ENCODE data around the gene POLD2.

POLD2 gene

DNA sequence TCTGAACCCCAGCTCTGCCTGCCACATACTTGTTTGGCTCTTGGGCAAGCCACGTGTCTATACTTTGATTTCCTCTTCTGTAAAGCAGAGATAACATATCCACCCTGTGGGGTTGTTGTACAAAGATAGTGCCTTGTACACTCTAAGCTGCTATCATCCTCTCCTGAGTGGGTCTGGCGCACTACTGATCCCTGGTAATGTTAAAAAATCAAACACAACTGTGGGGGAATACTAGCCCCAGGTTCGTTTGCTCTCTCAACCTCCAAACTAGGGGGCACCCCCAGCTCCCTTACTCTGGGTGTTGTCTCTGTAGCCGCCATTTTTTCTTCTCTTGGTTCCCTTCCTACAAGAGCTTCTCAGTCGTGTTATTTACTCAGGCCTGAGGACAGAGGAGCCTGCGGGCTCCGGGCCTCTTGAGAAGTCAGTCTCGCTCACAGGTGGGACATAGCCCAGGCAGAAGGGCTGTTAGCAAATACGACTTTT, 42.0 kb downstream of the POLD2 start:
- no peak for DNase-seq (ENCODE audit: low spot score)

DNA sequence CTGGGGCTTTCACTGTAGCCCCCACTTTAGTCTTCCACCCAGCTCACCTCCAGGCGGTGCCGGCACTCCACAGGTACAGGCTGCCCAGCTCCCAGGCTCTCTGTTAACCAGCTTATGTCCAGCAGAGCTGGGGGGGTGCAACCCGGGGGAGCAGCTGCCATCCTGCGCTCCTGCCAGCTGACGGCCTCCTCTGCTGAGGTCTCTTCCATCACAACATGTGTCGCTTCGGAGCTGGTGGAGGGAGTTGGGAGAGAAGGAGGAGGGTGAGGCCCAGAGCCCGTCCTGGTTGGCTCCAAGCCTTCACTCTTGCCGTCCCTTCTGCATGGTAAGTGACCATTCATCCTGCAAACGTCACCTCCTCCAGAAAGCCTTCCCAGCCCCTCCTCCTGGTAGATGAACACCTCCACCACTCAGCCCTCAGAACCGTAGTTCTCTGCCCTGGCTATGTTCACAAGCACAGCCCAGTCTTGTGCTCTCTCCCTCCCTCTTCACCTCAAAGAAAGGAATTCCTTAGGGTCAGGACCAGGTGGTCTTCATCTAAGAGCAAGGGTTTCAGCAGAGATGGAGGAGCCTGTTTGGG, 42.6 kb downstream of the POLD2 start:
- DNase-seq (ENCODE audit: low spot score) = no peak

GRCh38 chr7:44080118-44080517, 43.2 kb downstream of the POLD2 start:
- no peak for DNase-seq (ENCODE audit: low spot score)

DNA sequence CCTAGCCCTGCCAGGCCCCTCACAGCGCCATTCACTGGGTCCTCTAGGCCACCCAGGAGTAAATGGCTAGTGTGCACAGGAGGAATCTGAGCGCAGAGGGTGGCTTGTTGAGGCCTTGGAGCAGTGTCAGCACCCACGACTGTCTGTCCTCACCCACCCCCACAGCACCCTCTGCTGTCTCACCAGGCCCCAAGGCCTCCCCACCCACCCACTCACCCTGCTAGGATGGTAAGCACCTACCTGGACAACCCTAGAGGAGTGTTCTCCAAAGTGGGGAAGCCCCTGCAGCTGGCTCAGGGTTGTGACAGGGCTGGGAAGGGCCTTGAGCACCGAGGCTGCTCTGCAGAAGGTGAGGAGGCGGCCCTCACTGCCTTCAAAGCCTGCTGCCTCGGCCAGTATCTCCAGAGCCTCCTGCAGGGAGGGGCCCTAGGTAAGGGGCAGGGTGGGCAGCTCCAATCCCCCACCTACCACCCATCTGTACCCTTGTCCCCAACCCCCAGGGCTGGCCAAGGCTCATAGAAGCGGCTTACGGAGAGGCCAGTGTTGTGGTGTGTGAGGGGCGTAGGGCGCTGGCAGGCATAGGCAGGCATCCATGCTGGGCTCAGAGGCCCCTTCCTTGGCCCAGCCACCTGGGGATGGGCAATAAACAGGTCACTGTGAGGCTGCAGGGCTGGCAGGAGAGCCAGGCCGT, 43.9 kb downstream of the POLD2 start:
- DNase-seq (ENCODE audit: low spot score) = no peak

GRCh38 chr7:44078521-44078920, 44.8 kb downstream of the POLD2 start:
- no peak for DNase-seq (ENCODE audit: low spot score)

DNA sequence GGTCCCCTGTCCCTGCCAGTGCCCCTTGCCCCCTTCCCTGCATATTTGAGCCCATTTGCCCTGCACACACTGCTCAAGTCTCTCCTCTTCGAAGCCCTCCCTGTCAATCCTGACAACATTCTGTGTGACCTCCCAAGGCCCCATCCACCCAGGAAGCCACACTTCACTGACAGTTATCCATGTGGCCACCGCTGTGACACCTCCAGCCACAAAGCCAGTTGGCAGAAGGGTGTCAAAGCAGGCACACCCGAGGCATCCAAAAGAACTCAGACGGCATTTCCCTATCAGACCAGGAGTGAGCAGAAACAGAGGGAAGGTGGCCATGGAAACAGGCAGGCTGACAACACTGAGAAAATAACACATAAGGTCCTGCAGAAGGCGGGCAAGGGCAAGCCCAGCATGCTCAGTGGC, 45.7 kb downstream of the POLD2 start:
- DNase-seq (ENCODE audit: low spot score) = no peak

- DNase-seq (ENCODE audit: low spot score) = no peak
Measured at GRCh38 chr7:44077061-44077460, 46.3 kb downstream of the POLD2 start.

- DNase-seq (ENCODE audit: low spot score) = no peak
Measured at GRCh38 chr7:44076101-44076895, 47.0 kb downstream of the POLD2 start.

DNA sequence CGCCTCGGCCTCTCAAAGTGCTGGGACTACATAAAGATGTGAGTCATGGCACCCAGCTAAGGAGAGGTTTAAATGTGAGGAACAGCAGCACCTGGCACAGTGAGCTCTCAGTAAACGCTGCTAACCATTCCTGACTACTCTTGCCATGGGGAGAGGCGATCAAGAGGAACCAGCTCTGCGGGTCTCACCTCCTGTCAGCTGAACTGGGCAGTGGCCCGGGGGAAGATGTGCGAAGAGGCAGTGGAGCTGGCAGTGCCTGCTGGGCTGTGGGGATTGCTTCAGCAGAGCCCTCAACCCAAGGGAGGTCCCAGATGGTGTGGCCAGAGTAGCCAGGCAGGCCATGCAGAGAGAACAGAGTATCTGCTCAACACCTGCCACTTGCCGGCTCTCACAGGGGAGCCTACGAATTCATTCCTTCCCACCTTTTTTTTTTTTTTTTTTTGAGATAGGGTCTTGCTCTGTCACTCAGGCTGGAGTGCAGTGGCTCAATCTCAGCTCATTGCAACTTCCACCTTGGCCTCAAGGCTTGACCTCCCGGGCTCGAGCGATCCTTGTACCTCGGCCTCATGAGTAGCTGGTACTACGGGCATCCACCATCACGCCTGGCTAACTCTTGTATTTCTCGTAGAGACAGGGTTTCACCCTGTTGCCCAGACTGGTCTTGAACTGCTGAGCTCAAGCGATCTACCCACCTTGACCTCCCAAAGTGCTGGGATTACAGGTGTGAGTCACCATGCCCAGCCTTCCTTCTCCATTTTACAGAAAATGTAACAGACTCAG, 47.9 kb downstream of the POLD2 start:
- DNase-seq (ENCODE audit: low spot score) = no peak

GRCh38 chr7:44074349-44074695, 49.0 kb downstream of the POLD2 start:
- no peak for DNase-seq (ENCODE audit: low spot score)

GRCh38 chr7:44073664-44074348, 49.5 kb downstream of the POLD2 start:
- DNase-seq (ENCODE audit: low spot score) = no peak

DNA sequence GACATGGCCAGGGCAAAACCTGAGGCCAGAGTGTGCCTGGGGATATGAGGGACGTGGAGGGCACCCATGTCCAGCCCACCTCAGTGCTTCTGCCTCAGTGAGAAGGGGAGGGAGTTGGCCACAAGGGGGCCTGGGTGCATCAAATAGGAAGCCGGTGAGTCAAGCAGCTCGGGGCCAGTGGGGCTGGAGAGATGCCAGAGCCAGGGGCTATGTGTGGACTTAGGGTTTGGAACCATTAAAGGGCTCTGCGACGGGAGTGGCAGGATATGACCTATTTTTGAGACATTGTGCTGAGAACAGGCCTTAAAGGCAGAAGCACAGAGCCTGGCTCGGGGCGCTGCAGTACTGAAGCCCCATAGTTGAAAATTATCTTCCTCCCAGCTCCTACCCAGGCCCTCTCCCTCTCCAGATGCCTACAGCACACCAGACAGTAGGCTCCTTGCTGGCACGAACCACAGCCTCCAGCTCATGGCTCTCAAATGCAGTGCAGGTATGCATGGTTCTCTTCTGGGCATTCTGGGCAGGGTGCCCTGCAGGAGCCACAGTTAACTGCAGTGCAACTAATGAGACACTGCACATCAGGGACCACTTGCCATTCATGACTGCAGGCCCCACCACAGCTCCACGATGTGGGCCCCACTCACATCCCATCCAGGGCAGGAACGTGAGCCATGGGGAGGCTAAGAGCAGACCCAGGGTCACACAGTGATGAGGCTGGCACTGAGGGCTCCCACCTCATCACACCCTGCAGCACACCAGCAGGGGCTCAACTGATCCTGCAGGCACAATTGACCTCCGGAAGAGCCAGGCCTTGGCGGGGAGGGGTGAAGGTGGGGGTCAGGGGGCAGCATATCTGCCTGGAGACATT, 50.8 kb downstream of the POLD2 start:
- peak; percentile 77 for DNase-seq (ENCODE audit: low spot score)

- DNase-seq (ENCODE audit: low spot score) = no peak
Measured at GRCh38 chr7:44071726-44072363, 51.5 kb downstream of the POLD2 start.

- DNase-seq (ENCODE audit: low spot score) = no peak
Measured at GRCh38 chr7:44068054-44068453, 55.3 kb downstream of the POLD2 start.

GRCh38 chr7:44067064-44067951, 56.0 kb downstream of the POLD2 start:
- no peak for DNase-seq (ENCODE audit: low spot score)

DNA sequence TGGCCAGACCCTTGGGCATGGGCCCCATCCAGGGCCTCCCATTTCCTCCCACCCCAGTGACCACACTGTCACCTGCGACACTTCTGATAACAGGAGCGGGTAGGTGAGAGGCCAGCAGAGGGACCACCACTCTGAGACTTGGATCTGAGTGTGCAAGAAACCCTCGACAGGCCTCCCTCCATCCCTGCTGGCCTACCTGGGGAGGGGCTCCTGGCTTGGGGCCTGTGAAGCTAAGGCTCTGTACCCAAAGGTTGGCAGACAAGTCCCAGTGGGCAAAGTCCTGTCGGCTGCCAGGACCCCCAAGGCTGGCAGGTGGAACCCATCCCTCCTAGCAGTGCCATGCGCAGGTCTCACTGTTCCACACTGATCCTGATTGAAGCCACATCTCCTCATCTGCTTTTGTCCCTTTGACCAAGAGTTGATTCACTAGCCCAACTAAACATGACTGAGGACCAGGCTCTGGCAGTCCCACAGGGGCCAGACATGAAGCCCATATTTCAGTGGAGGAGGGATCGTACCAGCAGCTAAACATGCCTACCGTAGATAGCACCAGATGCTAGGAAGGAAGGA, 56.8 kb downstream of the POLD2 start:
- DNase-seq (ENCODE audit: low spot score) = no peak

DNA sequence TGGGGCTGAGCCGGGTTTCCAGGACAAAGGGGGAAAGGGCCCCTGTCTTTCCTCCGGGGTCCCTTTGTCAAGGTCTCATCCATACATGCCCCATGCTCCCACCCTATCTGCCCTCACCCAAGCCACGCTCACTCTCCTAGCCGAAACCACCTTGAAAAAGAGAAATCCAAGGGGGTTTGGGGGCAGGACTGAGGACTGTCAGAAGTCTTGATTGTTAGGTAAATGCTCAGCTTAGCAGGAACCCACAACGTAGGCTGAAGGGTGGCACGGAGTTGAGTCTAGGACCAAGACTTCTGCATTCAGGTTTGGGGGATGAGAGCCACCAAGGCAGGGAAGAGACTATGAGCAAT, 57.3 kb downstream of the POLD2 start:
- no peak for DNase-seq (ENCODE audit: low spot score)

DNA sequence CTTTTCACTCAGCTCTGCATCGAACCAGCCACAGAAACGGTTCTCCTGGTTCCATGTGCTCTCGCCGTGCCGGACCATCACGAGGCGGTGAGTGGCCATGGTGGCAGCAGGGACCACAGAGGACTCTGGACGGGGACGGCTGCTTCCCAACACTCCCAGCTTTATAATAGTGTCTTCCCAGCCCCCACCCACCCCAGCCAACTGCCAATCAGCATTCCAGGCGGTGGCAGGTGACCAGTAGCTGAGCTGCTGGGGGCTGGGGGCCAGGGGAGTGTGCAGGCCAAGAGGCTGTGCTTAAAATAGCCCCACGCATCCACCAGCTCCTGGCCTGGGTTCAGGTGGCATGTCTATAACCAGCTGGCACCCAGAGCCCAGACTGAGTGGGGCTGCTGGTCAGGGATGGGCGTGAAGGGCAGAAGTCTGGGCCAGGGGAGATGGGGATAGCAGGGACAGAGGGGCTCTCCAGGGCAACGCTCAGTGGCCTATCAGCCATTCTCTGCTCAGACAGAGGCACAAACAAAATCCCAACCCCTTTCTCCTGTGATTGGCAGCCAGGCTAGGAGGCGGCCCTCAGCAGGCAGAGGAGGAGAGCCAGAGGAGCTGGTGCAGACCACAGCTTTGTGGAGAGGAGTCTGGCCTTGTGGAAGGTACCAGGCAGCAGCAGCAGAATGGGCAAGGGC, 57.8 kb downstream of the POLD2 start, which contains the start of gene PGAM2:
Gene PGAM2, minus strand, starts transcription at position 137 of the 680 bp plus-strand sequence. Its CDS starts 38 bp downstream, at position 99.
- no peak for DNase-seq (ENCODE audit: low spot score)
